HL-60 (cell line): ENCODE data around the gene DCHS1.
"Not testable (repeated sequence)": the region's sequence is repeated elsewhere in the genome, so short reads cannot be mapped to it uniquely, and the experiment has no call there.

ENCODE experiments used
- DNase-seq, 2 experiments: peaks; one replicate each; pipeline ENCODE4 v3.0.0-alpha.2; 2010 to 2020; ENCODE audit warnings: low read depth in 1 of 2, low spot score in 1 of 2
- H3K27ac ChIP-seq: fragments of 250-450 bp; sonication (Bioruptor Pico); replicated peaks from 2 replicates; pipeline ENCODE4 v1.5.1; 2020; ENCODE audit warnings: mild to moderate bottlenecking, moderate library complexity
- H3K27me3 ChIP-seq: fragments of 250-450 bp; sonication (Bioruptor Pico); 2 replicates; pipeline ENCODE4 v1.5.1; 2021; ENCODE audit warnings: mild to moderate bottlenecking, moderate library complexity; ENCODE audit not compliant: insufficient read depth, poor library complexity, severe bottlenecking
- H3K4me3 ChIP-seq: replicated peaks from 2 replicates; pipeline ENCODE4 v1.5.1; 2011; ENCODE audit warnings: mild to moderate bottlenecking, control low read depth, low read length; ENCODE audit not compliant: insufficient read depth
- CTCF ChIP-seq: IDR thresholded peaks from one replicate; pipeline ENCODE4 v1.5.1; 2011; ENCODE audit warnings: low read length, control low read depth, inconsistent platforms; ENCODE audit not compliant: insufficient read depth
- GABPA ChIP-seq: IDR thresholded peaks from 2 replicates; pipeline ENCODE4 v1.6.1; 2012; ENCODE audit warnings: low read depth
- POLR2AphosphoS5 ChIP-seq: IDR thresholded peaks from 2 replicates; pipeline ENCODE4 v1.6.1; 2012; ENCODE audit warnings: low read depth
- REST ChIP-seq: IDR thresholded peaks from 2 replicates; pipeline ENCODE4 v1.6.1; 2012; ENCODE audit warnings: low read depth; ENCODE audit not compliant: insufficient replicate concordance
- SPI1 ChIP-seq: IDR thresholded peaks from 2 replicates; pipeline ENCODE4 v1.6.1; 2012; ENCODE audit warnings: low read depth, mild to moderate bottlenecking, borderline replicate concordance
- long read RNA-seq: library from polyadenylated mRNA; unstranded; transcript quantifications from one replicate; pipeline ENCODE4 v2.0.0, GENCODE V29; 2020

The DCHS1 gene
- long read RNA-seq: 0 reads

- no peak for DNase-seq
- peaks cover 13% of the 10 kb centered on the region for H3K27me3 ChIP-seq
- no peak for TF ChIP-seq GABPA
- no peak for TF ChIP-seq POLR2AphosphoS5
- no peak for TF ChIP-seq REST
- TF ChIP-seq SPI1: no peak
- TF ChIP-seq CTCF: no peak
- no peak within 1 kb of the TSS for H3K4me3 ChIP-seq
- H3K27ac ChIP-seq: no peak within 1 kb of the TSS
These were observed at the start of gene DCHS1 for GRCh38 chr11:6655790-6656583. Gene DCHS1, minus strand, starts transcription at chr11:6655809. Its CDS starts 14,196 bp downstream, at chr11:6641613.

- TF ChIP-seq GABPA (no peak), SPI1 (peak; percentile 68; the same call in 1 of the 2 replicates), POLR2AphosphoS5 (no peak), REST (no peak), CTCF (peak; percentile 87)
- H3K4me3 ChIP-seq: no peak overlapping the region
- H3K27ac ChIP-seq: no peak overlapping the region
- peak; percentile 51 to 89 for DNase-seq
- H3K27me3 ChIP-seq: no peaks in the 10 kb centered on the region
These were observed 47.8 kb upstream of the DCHS1 start for GRCh38 chr11:6703247-6704063.

GRCh38 chr11:6701955-6702354 lies 46.3 kb upstream of the DCHS1 start:
- H3K4me3 ChIP-seq, H3K27ac ChIP-seq, DNase-seq, H3K27me3 ChIP-seq: not testable (repeated sequence)

GRCh38 chr11:6695377-6695776 lies 39.8 kb upstream of the DCHS1 start:
- no peak overlapping the region for H3K27ac ChIP-seq
- H3K4me3 ChIP-seq: no peak overlapping the region
- no peaks in the 10 kb centered on the region for H3K27me3 ChIP-seq
- no peak for TF ChIP-seq POLR2AphosphoS5
- no peak for TF ChIP-seq SPI1
- TF ChIP-seq CTCF: no peak
- TF ChIP-seq REST: no peak
- no peak for TF ChIP-seq GABPA
- no peak for DNase-seq
